D721Med (cell line): ENCODE data around the gene IGF1R.
A peak's percentile ranks its signal among the peaks of the same experiment; 100 is the strongest.

Source experiments
- DNase-seq: peaks from one replicate; pipeline ENCODE4 v3.0.0; 2011; ENCODE audit warnings: low spot score; ENCODE audit not compliant: insufficient read length
- FAIRE-seq: peaks from 2 replicates; lab custom pipeline; 2011; peaks lifted over from hg19 to GRCh38; lab: Jason Lieb, UNC
- TF ChIP-seq, protein P1 (sequence below): IDR thresholded peaks from 2 replicates; pipeline ENCODE4 v1.5.1; 2012; ENCODE audit warnings: mild to moderate bottlenecking, control low read depth; ENCODE audit not compliant: insufficient read depth; ENCODE audit errors: missing control alignments

IGF1R gene

DNA sequence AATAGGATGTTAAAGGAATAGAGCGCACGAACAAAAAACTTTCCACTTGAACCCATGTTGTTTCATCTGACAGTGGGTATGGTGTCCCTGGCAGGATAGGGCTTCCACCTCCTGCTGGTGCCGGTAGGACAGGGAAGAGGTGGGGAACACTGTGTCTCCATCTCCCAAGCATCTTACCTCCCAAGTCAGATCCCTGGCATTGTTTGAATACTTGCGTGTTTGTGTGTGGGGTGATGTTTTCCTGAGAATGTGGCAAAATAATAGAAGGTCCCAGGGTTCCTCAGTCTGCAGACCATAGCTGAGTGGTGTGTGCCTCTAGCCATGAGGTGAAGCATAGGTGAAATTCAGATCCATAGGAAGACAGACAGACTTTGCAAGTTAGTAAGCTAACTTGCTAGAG lies 119.4 kb downstream of the IGF1R start:
- FAIRE-seq, result no peak
- DNase-seq, result no peak
- TF ChIP-seq, protein P1, sequence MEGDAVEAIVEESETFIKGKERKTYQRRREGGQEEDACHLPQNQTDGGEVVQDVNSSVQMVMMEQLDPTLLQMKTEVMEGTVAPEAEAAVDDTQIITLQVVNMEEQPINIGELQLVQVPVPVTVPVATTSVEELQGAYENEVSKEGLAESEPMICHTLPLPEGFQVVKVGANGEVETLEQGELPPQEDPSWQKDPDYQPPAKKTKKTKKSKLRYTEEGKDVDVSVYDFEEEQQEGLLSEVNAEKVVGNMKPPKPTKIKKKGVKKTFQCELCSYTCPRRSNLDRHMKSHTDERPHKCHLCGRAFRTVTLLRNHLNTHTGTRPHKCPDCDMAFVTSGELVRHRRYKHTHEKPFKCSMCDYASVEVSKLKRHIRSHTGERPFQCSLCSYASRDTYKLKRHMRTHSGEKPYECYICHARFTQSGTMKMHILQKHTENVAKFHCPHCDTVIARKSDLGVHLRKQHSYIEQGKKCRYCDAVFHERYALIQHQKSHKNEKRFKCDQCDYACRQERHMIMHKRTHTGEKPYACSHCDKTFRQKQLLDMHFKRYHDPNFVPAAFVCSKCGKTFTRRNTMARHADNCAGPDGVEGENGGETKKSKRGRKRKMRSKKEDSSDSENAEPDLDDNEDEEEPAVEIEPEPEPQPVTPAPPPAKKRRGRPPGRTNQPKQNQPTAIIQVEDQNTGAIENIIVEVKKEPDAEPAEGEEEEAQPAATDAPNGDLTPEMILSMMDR, result no peak

DNA sequence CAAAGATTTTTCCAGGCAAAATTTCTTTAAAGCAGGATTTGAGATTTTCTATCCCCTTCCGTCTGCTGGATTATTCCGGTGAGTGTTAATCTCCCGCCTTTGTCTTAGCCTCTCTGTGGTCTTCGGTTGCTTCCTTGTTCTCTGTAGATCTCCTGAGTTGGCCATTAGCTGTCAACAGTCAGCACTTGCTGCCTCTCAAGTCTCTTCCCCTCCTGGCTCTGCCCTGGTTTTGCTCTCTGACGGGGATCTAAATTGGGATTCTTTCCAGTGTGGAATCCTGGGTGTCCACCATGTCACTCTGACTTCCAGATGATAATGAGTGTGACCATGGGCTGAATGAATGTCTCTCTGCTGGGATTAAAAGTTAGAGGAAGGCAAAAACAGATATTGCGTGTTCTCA lies 121.5 kb downstream of the IGF1R start:
- DNase-seq (peak; percentile 38), FAIRE-seq (no peak)
- TF ChIP-seq, protein P1, result no peak

DNA sequence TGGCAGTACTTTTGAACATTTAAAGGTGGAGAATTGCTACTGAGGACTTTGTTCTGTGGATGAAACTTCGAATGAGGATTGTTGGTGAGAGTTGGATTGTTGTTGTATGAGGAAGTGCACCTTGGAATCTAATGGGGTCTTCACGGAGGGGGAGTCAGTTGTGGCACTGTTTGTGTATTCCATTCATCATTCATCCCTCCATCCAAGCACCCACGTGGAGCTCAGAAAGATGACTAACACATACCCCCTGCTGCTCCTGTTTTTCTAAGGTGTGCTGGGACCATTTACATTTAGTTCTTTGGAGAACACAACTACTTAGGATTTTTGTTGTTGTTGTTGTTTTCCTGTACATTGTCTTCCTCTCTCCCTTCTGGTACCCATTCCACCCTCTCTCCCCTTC lies 122.6 kb downstream of the IGF1R start:
- FAIRE-seq, result no peak
- DNase-seq, result no peak
- TF ChIP-seq, protein P1, result no peak

DNA sequence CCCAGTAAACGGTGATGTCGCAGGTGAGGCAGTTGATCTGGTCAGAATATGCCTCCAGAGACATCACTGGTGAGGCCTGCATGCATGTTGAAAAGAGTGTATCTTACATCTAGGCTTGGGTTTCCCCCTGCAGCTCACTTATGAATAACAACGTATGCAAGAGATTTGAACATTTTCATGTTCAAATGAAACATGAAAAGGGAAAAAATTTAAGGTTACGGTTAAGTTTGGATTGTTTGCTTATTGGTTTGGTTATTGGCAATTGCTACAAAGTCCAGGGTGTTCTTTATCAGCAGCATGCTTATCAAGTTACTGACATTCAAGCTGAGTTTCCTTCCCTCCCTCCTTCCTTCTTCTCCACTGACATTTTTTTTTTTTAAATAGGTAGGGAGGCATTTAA lies 123.2 kb downstream of the IGF1R start:
- TF ChIP-seq, protein P1, result no peak
- no peak for FAIRE-seq
- DNase-seq, result no peak

DNA sequence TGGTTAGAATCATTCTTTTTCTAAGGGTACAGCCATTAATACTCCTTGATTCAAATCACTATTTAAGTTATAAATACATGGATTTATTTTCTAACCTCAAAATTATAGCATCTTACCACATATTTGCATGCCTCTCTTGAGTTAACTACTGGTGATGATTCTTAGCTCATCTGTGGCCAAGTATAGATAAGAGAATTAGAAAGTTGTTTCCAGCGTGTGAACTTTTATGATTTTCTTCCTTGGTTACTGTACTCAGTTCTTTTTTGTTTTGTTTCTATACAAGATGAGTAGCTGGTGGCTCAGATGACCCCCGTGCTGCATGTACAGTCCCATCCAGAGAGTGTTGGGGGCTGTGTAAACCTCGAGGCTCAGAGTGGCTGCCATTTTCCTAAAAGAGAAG lies 124.6 kb downstream of the IGF1R start:
- FAIRE-seq, result no peak
- TF ChIP-seq, protein P1, result no peak
- no peak for DNase-seq

DNA sequence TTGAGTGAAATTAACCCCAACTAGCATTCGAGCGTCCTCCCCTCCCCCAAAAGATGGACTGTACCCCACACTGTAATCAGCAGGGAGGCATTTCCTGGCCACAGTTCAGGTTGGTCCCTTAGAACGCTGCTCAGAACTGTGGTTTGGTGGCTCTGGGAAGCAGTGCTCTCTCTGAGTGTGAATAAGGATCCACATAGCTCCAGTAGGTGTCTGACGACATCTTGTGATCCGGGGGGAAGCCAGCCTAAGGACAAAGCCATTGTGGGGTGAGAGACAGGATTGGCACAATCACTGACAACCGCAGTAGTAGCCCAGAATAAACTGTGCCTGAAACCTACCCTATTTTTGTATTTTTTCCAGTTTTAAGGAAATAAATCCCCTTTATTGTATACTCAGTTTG lies 125.3 kb downstream of the IGF1R start:
- FAIRE-seq (no peak), DNase-seq (no peak)
- TF ChIP-seq, protein P1, result no peak

DNA sequence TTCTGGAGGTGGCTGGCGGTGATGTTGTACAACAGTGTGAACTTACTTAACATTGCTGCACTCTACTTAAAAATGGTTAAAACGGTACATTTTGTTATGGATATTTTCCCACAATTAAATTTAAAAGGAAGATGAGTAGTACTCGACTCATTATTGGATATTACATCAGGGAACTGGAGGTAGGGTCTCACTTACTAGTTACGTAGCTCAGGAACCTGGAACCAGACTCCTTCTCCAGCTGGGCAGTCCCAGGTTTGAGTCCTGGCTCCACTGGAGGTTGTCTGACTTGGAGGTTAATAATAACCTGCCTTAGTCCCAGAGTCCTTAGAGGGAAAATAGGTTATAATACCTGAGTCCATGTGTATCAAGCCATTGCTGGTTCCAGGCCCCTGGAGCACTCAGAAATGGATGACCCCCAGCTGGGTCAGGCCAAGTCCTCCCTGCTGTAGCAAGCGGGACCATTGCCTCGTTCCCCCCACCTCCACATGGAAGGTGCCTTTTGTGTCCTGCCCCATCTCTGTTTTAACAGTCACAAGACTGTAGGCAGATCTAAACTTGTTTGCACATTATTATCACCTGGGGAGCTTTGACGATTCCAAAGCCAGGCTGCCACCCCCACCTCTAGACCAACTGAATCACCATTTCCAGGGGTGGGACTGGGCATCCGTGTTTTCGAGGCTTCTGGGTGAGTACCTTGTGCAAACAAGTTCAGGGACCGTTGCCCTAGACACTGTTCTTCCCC lies 126.6 kb downstream of the IGF1R start:
- no peak for DNase-seq
- TF ChIP-seq, protein P1, result no peak
- no peak for FAIRE-seq
